Endothelial cell of umbilical vein (primary cell): Measurements from ENCODE around the gene NSDHL. TPM values are rescaled to one million over a fixed set of nuclear protein-coding genes. Genes with fewer than 3 reads are reported as not detected.

Experiments
- BruUV-seq: library from RNA; stranded (reverse); fragments of 400-500 nt; replicated peaks from 2 replicates; lab custom pipeline; 2021; lab: Mats Ljungman, UMichigan
- CTCF ChIA-PET: fragments of 300-600, 350-600 bp; sonication (Branson Sonifier 250); formaldehyde crosslinking; loops from one replicate; lab custom pipeline; 2021; ENCODE audit warnings: antibody characterized with exemption, inconsistent platforms; lab: Charles Lee
- POLR2A ChIA-PET: fragments of 300-600, 350-600 bp; sonication (Branson Sonifier 250); formaldehyde crosslinking; loops from one replicate; lab custom pipeline; 2021; ENCODE audit warnings: antibody characterized with exemption, inconsistent platforms; lab: Charles Lee
- DNase-seq: peaks from one replicate; pipeline ENCODE4 v3.0.0-alpha.2; 2011; ENCODE audit warnings: low read depth, low spot score
- FAIRE-seq: peaks from 2 replicates; lab custom pipeline; 2011; peaks lifted over from hg19 to GRCh38; lab: Jason Lieb, UNC
- H2AFZ ChIP-seq: 2 replicates; pipeline ENCODE4 v1.6.0; 2012; ENCODE audit warnings: low read depth, low read length, control low read depth, inconsistent platforms
- H3K27ac ChIP-seq: 2 replicates; pipeline ENCODE4 v1.5.1; 2011; ENCODE audit warnings: low read depth, mild to moderate bottlenecking, control low read depth, low read length, moderate library complexity; ENCODE audit not compliant: insufficient read depth
- H3K27me3 ChIP-seq, 2 experiments: 2 replicates each; pipeline versions ENCODE4 v1.6.0 to v1.6.1; 2011; ENCODE audit warnings: low read length in 2 of 2, mixed read lengths in 1 of 2; ENCODE audit not compliant: control insufficient read depth in 2 of 2, insufficient read depth in 2 of 2
- H3K36me3 ChIP-seq, 2 experiments: 2 replicates in 1 of 2; 3 replicates in 1 of 2; pipeline ENCODE4 v1.5.1; 2011; ENCODE audit warnings: low read length in 2 of 2, mild to moderate bottlenecking in 1 of 2, moderate library complexity in 1 of 2; ENCODE audit not compliant: control insufficient read depth in 2 of 2, insufficient read depth in 2 of 2; ENCODE audit errors: extremely low read depth in 1 of 2
- H3K4me1 ChIP-seq: 3 replicates; pipeline ENCODE4 v1.5.1; 2011; ENCODE audit warnings: mild to moderate bottlenecking, low read length; ENCODE audit not compliant: control insufficient read depth, insufficient read depth; ENCODE audit errors: extremely low read depth
- H3K4me2 ChIP-seq: 2 replicates; pipeline ENCODE4 v1.6.1; 2011; ENCODE audit warnings: low read length, control low read depth, mixed read lengths; ENCODE audit not compliant: insufficient read depth
- H3K4me3 ChIP-seq, 3 experiments: fragments of 200-600 bp in 1 of 3; sonication (generic), shearing (Covaris generic) in 1 of 3; replicated peaks in 1 of 3; 2 replicates each; pipeline ENCODE4 v1.5.1; 2011 to 2016; ENCODE audit warnings: control low read depth in 3 of 3, low read length in 3 of 3, mild to moderate bottlenecking in 2 of 3, inconsistent platforms in 1 of 3, low read depth in 1 of 3, moderate library complexity in 1 of 3; ENCODE audit not compliant: insufficient read depth in 1 of 3
- H3K79me2 ChIP-seq: 2 replicates; pipeline ENCODE4 v1.6.0; 2012; ENCODE audit warnings: low read length, inconsistent platforms; ENCODE audit not compliant: control insufficient read depth, insufficient read depth
- H3K9ac ChIP-seq: replicated peaks from 2 replicates; pipeline ENCODE3; 2011; ENCODE audit warnings: low read length, control low read depth; ENCODE audit not compliant: insufficient read depth; ENCODE audit errors: extremely low read depth
- H3K9me1 ChIP-seq: replicated peaks from 3 replicates; pipeline ENCODE4 v1.6.0; 2011; ENCODE audit warnings: mild to moderate bottlenecking, low read length; ENCODE audit not compliant: control insufficient read depth, insufficient read depth; ENCODE audit errors: extremely low read depth
- H3K9me3 ChIP-seq: replicated peaks from 2 replicates; pipeline ENCODE4 v1.5.1; 2012; ENCODE audit warnings: low read length, inconsistent platforms; ENCODE audit not compliant: control insufficient read depth, insufficient read depth
- H4K20me1 ChIP-seq: replicated peaks from 2 replicates; pipeline ENCODE3; 2011; ENCODE audit warnings: mild to moderate bottlenecking, low read length; ENCODE audit not compliant: control insufficient read depth, insufficient read depth; ENCODE audit errors: extremely low read depth
- CTCF ChIP-seq, 2 donors: IDR thresholded peaks; 1 replicate in 1 of 2; 2 replicates in 1 of 2; pipeline ENCODE4 v1.5.1; 2011; ENCODE audit warnings: low read length in 2 of 2, mild to moderate bottlenecking in 2 of 2, moderate library complexity in 2 of 2, control low read depth in 1 of 2, inconsistent platforms in 1 of 2, low read depth in 1 of 2; ENCODE audit not compliant: insufficient read depth in 1 of 2; ENCODE audit errors: extremely low read depth in 1 of 2
- EZH2 ChIP-seq: IDR thresholded peaks from 2 replicates; pipeline ENCODE4 v1.6.1; 2012; ENCODE audit warnings: borderline replicate concordance, low read depth, mild to moderate bottlenecking, moderate library complexity, low read length, inconsistent platforms; ENCODE audit not compliant: severe bottlenecking
- FOS ChIP-seq: IDR thresholded peaks from 2 replicates; pipeline ENCODE4 v1.6.1; 2011; ENCODE audit warnings: mild to moderate bottlenecking, low read length, moderate library complexity, borderline replicate concordance; ENCODE audit not compliant: insufficient read depth
- GATA2 ChIP-seq: IDR thresholded peaks from 2 replicates; pipeline ENCODE4 v1.7.0; 2011; ENCODE audit warnings: low read depth, mild to moderate bottlenecking, moderate library complexity, mixed read lengths, low read length; ENCODE audit not compliant: insufficient read length, insufficient read depth
- JUN ChIP-seq: IDR thresholded peaks from 2 replicates; pipeline ENCODE4 v1.6.1; 2011; ENCODE audit warnings: borderline replicate concordance, low read depth; ENCODE audit not compliant: insufficient read length, insufficient read depth
- MAX ChIP-seq: IDR thresholded peaks from 2 replicates; pipeline ENCODE4 v1.6.1; 2011; ENCODE audit not compliant: insufficient read depth, insufficient read length
- MYC ChIP-seq: IDR thresholded peaks from one replicate; pipeline ENCODE4 v1.6.1; 2011; ENCODE audit warnings: mild to moderate bottlenecking, low read depth, low read length
- POLR2A ChIP-seq: IDR thresholded peaks from 2 replicates; pipeline ENCODE4 v1.6.1; 2012; ENCODE audit warnings: low read depth, mild to moderate bottlenecking, control low read depth, low read length
- POLR2AphosphoS5 ChIP-seq: IDR thresholded peaks from 2 replicates; pipeline ENCODE4 v1.6.1; 2012; ENCODE audit warnings: low read depth, mild to moderate bottlenecking, control low read depth, low read length, moderate library complexity; ENCODE audit not compliant: insufficient read depth
- dilution Hi-C: fragments of 300-500 bp; cut with MboI; formaldehyde crosslinking; loops from one replicate; pipeline ENCODE4 v1.15.0; 2019; ENCODE audit warnings: low sequenced_read_pairs; ENCODE audit not compliant: extremely low pct_ligation_motif_present
- intact Hi-C: fragments of 100-400 bp; cut with micrococcal nuclease; formaldehyde crosslinking; loops from one replicate; pipeline ENCODE4 v1.10.0; 2022
- polyA plus RNA-seq, 4 experiments: library from polyadenylated mRNA; depleted of rRNA in 3 of 4; stranded (reverse) in 3 of 4; unstranded in 1 of 4; fragments of >200 nt; gene quantifications; 2 replicates each; pipeline versions ENCODE4 v1.2.1 to v1.2.3, GENCODE V29; 2011 to 2012; ENCODE audit warnings: missing spikeins in 1 of 4
- total RNA-seq: library from RNA; stranded (reverse); gene quantifications from 2 replicates; pipeline ENCODE4 v1.2.3, GENCODE V29; 2021

The NSDHL gene
- total and polyA plus RNA-seq, 2 donors (not counting 3 experiments of a cell fraction or from before 2014, with no cell fraction given) = 40.0 to 43.7 TPM

GRCh38 chrX:152810403-152810802 lies 20.5 kb upstream of the NSDHL start:
- FAIRE-seq = no peak

More at GRCh38 chrX:152810403-152810802, 20.5 kb upstream of the NSDHL start:
- H3K4me2 ChIP-seq = no peak overlapping the region
- H2AFZ ChIP-seq = no peak overlapping the region
- no peaks in the 10 kb centered on the region for H3K4me1 ChIP-seq
- CTCF ChIA-PET = interaction anchor here (2.9 kb wide), 1 partner anchor 11 kb away, joined by 9 read pairs; no protein-coding TSS in a partner anchor
- H3K9me1 ChIP-seq = no peaks in the 10 kb centered on the region
- no peak overlapping the region for H3K9ac ChIP-seq
- TF ChIP-seq MAX = no peak
- TF ChIP-seq EZH2 = no peak
- TF ChIP-seq FOS = no peak
- no peak for TF ChIP-seq JUN
- TF ChIP-seq POLR2A = no peak
- TF ChIP-seq MYC = no peak
- TF ChIP-seq POLR2AphosphoS5 = no peak
- TF ChIP-seq CTCF (IDR thresholded peaks at IDR 0.05; ENCODE audit: extremely low read depth in 1 of 2, insufficient read depth in 1 of 2, low read depth in 1 of 2, low read length in 2 of 2) = no peak
- no peak for TF ChIP-seq GATA2
- H3K27me3 ChIP-seq = peaks cover 0 to 2% of the 10 kb centered on the region in 2 experiments
- intact Hi-C loops = no loop called here
- H4K20me1 ChIP-seq = no peaks in the 10 kb centered on the region
- POLR2A ChIA-PET = no interaction called here
- dilution Hi-C loops = no loop called here
- no peak overlapping the region for H3K4me3 ChIP-seq
- H3K9me3 ChIP-seq = no peaks in the 10 kb centered on the region
- H3K36me3 ChIP-seq = no peaks in the 10 kb centered on the region
- DNase-seq = no peak
- no peaks in the 10 kb centered on the region for H3K79me2 ChIP-seq
- no peak overlapping the region for H3K27ac ChIP-seq
- no TSS peak for BruUV-seq
